22Rv1 (cell line): ENCODE results near the gene DPEP3.

Experiments
- ZFX ChIP-seq: fragments of 450-650 bp; IDR thresholded peaks from 2 replicates; pipeline ENCODE4 v1.6.1; 2017; ENCODE audit warnings: antibody characterized with exemption, borderline replicate concordance
- TF ChIP-seq, protein P1 (sequence below): fragments of 450-650 bp; IDR thresholded peaks from 2 replicates; pipeline ENCODE4 v1.5.1; 2017; ENCODE audit warnings: mild to moderate bottlenecking

GRCh38 chr16:67965668-67966548 is 14.4 kb downstream of the DPEP3 start:
- TF ChIP-seq, protein P1, sequence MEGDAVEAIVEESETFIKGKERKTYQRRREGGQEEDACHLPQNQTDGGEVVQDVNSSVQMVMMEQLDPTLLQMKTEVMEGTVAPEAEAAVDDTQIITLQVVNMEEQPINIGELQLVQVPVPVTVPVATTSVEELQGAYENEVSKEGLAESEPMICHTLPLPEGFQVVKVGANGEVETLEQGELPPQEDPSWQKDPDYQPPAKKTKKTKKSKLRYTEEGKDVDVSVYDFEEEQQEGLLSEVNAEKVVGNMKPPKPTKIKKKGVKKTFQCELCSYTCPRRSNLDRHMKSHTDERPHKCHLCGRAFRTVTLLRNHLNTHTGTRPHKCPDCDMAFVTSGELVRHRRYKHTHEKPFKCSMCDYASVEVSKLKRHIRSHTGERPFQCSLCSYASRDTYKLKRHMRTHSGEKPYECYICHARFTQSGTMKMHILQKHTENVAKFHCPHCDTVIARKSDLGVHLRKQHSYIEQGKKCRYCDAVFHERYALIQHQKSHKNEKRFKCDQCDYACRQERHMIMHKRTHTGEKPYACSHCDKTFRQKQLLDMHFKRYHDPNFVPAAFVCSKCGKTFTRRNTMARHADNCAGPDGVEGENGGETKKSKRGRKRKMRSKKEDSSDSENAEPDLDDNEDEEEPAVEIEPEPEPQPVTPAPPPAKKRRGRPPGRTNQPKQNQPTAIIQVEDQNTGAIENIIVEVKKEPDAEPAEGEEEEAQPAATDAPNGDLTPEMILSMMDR, result no peak
- no peak for TF ChIP-seq ZFX
